ENCODE results near the gene SH3RF3. TPM values are rescaled to one million over a fixed set of nuclear protein-coding genes. Genes with fewer than 3 reads are reported as not detected.
A peak's percentile ranks its signal among the peaks of the same experiment; 100 is the strongest.

SH3RF3 gene
- total RNA-seq, 2 experiments from 2014 or later = 1.4 TPM

GRCh38 chr2:109226128-109226527 lies 97.1 kb downstream of the SH3RF3 start:
- Mint-ChIP-seq H3K36me3 (ENCODE audit: low read depth) (no peaks in the 10 kb centered on the region), H3K4me3 (no peak overlapping the region), H3K27ac (no peak overlapping the region), H3K4me1 (peaks cover 10% of the 10 kb centered on the region), H3K27me3 (peaks cover 4% of the 10 kb centered on the region), H3K9me3 (ENCODE audit: low read depth) (no peaks in the 10 kb centered on the region)
- CTCF ChIA-PET = interaction anchor here (0.7 kb wide), 1 partner anchor 13 kb away, joined by 3 read pairs; no protein-coding TSS in a partner anchor
- intact Hi-C loops (cut with DNase I, micrococcal nuclease) = no loop called here
- ATAC-seq (no peak), DNase-seq (no peak)
- POLR2A ChIA-PET = no interaction called here

GRCh38 chr2:109226622-109227021 lies 97.6 kb downstream of the SH3RF3 start:
- CTCF ChIA-PET = interaction anchor here (0.8 kb wide), 1 partner anchor 8 kb away, joined by 4 read pairs; no protein-coding TSS in a partner anchor
- no peak overlapping the region for H3K27ac Mint-ChIP-seq
- POLR2A ChIA-PET = no interaction called here
- ATAC-seq (no peak), DNase-seq (no peak)
- H3K36me3 Mint-ChIP-seq (ENCODE audit: low read depth) = no peaks in the 10 kb centered on the region
- peaks cover 4% of the 10 kb centered on the region for H3K27me3 Mint-ChIP-seq
- H3K4me3 Mint-ChIP-seq = no peak overlapping the region
- intact Hi-C loops (cut with DNase I, micrococcal nuclease) = no loop called here
- peaks cover 12% of the 10 kb centered on the region for H3K4me1 Mint-ChIP-seq
- H3K9me3 Mint-ChIP-seq (ENCODE audit: low read depth) = no peaks in the 10 kb centered on the region

DNA sequence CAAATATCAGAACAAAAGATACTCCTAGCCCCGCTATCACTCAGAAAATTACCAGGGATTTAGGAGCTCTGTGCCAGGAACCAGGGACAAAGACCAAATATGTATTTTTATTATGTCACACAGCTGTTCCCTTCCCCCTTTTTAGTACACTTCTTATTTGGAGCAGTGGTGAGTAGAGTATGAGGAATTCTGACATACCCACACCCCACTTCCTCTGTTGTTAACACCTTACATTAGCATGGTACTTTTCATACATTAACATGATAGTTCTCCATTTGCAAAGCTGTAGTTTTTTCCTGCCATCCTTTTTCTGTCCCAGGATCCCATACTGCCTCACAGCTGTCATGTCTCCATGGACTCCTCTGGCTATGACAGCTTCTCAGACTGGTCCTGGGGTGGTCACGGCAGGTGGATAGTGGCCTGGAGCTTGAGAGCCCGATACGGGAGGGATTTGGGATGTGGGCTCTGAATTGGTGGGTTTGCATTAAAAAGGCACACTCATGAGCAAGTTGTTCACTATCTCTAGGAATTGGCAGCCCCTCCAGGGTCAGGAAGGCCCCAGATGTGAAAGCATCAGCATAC lies 100.2 kb downstream of the SH3RF3 start:
- ATAC-seq (no peak), DNase-seq (no peak)
- Mint-ChIP-seq H3K4me1 (peaks cover 12% of the 10 kb centered on the region), H3K9me3 (ENCODE audit: low read depth) (no peaks in the 10 kb centered on the region), H3K27ac (no peak overlapping the region), H3K36me3 (ENCODE audit: low read depth) (no peaks in the 10 kb centered on the region), H3K4me3 (no peak overlapping the region), H3K27me3 (peaks cover 4% of the 10 kb centered on the region)
- ChIA-PET POLR2A (no interaction called here), CTCF (no interaction called here)
- intact Hi-C loops (cut with DNase I, micrococcal nuclease) = no loop called here

DNA sequence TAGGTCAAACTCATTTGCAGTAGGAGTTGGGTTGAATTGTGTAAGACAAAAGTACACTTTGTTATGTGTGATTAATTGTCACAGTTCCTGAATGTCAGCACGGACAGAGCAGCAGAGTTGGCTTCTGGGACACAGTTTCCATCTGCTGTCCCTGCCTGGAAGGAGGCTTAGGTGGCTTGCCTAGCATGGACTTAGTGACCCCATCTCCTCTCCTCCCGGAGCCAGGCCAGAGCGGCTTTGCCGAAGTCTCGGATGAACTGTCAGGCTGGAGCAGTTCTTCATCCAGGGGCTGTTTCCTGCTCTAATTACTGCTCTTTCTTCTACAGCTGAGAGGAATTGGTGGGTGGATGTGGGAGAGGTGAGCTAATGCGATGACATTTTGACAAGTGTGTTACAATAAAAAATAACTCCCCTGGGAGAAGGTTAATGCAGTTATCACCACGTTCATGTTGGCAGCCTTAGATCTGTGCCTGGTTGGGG lies 102.0 kb downstream of the SH3RF3 start:
- ATAC-seq = no peak
- H3K4me3 Mint-ChIP-seq = no peak overlapping the region
- H3K27me3 Mint-ChIP-seq = peaks cover 4% of the 10 kb centered on the region
- intact Hi-C loops (cut with DNase I, micrococcal nuclease) = no loop called here
- no peaks in the 10 kb centered on the region for H3K36me3 Mint-ChIP-seq (ENCODE audit: low read depth)
- H3K27ac Mint-ChIP-seq = no peak overlapping the region
- ChIA-PET CTCF (no interaction called here), POLR2A (no interaction called here)
- H3K4me1 Mint-ChIP-seq = peaks cover 12% of the 10 kb centered on the region
- DNase-seq = no peak
- no peaks in the 10 kb centered on the region for H3K9me3 Mint-ChIP-seq (ENCODE audit: low read depth)

- Mint-ChIP-seq H3K4me1 (peaks cover 13% of the 10 kb centered on the region), H3K27me3 (peaks cover 4% of the 10 kb centered on the region), H3K36me3 (ENCODE audit: low read depth) (no peaks in the 10 kb centered on the region), H3K9me3 (ENCODE audit: low read depth) (no peaks in the 10 kb centered on the region), H3K27ac (no peak overlapping the region), H3K4me3 (no peak overlapping the region)
- POLR2A ChIA-PET = no interaction called here
- CTCF ChIA-PET = no interaction called here
- intact Hi-C loops (cut with DNase I, micrococcal nuclease) = no loop called here
- DNase-seq (no peak), ATAC-seq (no peak)
These were observed 102.4 kb downstream of the SH3RF3 start for GRCh38 chr2:109231428-109231827.

GRCh38 chr2:109231996-109232705 lies 103.1 kb downstream of the SH3RF3 start:
- no peaks in the 10 kb centered on the region for H3K9me3 Mint-ChIP-seq (ENCODE audit: low read depth)
- no peak for DNase-seq
- no peaks in the 10 kb centered on the region for H3K36me3 Mint-ChIP-seq (ENCODE audit: low read depth)
- POLR2A ChIA-PET = no interaction called here
- H3K27ac Mint-ChIP-seq = no peak overlapping the region
- H3K4me1 Mint-ChIP-seq = peaks cover 18% of the 10 kb centered on the region
- intact Hi-C loops (cut with DNase I, micrococcal nuclease) = no loop called here
- no peak for ATAC-seq
- CTCF ChIA-PET = interaction anchor here (0.9 kb wide), 1 partner anchor 106 kb away, joined by 3 read pairs; no protein-coding TSS in a partner anchor
- no peak overlapping the region for H3K4me3 Mint-ChIP-seq
- H3K27me3 Mint-ChIP-seq = peaks cover 4% of the 10 kb centered on the region

- Mint-ChIP-seq H3K36me3 (ENCODE audit: low read depth) (no peaks in the 10 kb centered on the region), H3K9me3 (ENCODE audit: low read depth) (no peaks in the 10 kb centered on the region), H3K27me3 (peaks cover 4% of the 10 kb centered on the region), H3K27ac (no peak overlapping the region), H3K4me1 (peaks cover 18% of the 10 kb centered on the region), H3K4me3 (no peak overlapping the region)
- ChIA-PET CTCF (interaction anchor here (0.9 kb wide), 2 partner anchors 15 to 106 kb away, joined by 3 read pairs; no protein-coding TSS in a partner anchor), POLR2A (no interaction called here)
- DNase-seq (no peak), ATAC-seq (no peak)
- intact Hi-C loops (cut with DNase I, micrococcal nuclease) = no loop called here
These were observed 103.9 kb downstream of the SH3RF3 start for GRCh38 chr2:109232909-109233308.

- ChIA-PET CTCF (interaction anchor here (0.9 kb wide), 1 partner anchor 15 kb away, joined by 3 read pairs; no protein-coding TSS in a partner anchor), POLR2A (no interaction called here)
- no peak for ATAC-seq
These were observed 104.6 kb downstream of the SH3RF3 start for GRCh38 chr2:109233643-109234042.

GRCh38 chr2:109234355-109234754 lies 105.3 kb downstream of the SH3RF3 start:
- ATAC-seq = no peak
- POLR2A ChIA-PET = no interaction called here
- intact Hi-C loops (cut with DNase I, micrococcal nuclease) = no loop called here
- H3K4me1 Mint-ChIP-seq = peaks cover 23% of the 10 kb centered on the region
- no peak overlapping the region for H3K4me3 Mint-ChIP-seq
- peaks cover 1% of the 10 kb centered on the region for H3K27me3 Mint-ChIP-seq
- no peak overlapping the region for H3K27ac Mint-ChIP-seq
- CTCF ChIA-PET = interaction anchor here (0.6 kb wide), 1 partner anchor 305 kb away, joined by 3 read pairs; no protein-coding TSS in a partner anchor
- no peaks in the 10 kb centered on the region for H3K9me3 Mint-ChIP-seq (ENCODE audit: low read depth)
- no peak for DNase-seq
- H3K36me3 Mint-ChIP-seq (ENCODE audit: low read depth) = no peaks in the 10 kb centered on the region

More at GRCh38 chr2:109233643-109234042, 104.6 kb downstream of the SH3RF3 start:
- intact Hi-C loops (cut with DNase I, micrococcal nuclease) = no loop called here
- no peaks in the 10 kb centered on the region for H3K9me3 Mint-ChIP-seq (ENCODE audit: low read depth)
- H3K36me3 Mint-ChIP-seq (ENCODE audit: low read depth) = no peaks in the 10 kb centered on the region
- H3K27me3 Mint-ChIP-seq = peaks cover 4% of the 10 kb centered on the region
- no peak overlapping the region for H3K4me3 Mint-ChIP-seq
- DNase-seq = no peak
- H3K4me1 Mint-ChIP-seq = peaks cover 22% of the 10 kb centered on the region
- no peak overlapping the region for H3K27ac Mint-ChIP-seq

- H3K36me3 Mint-ChIP-seq (ENCODE audit: low read depth) = no peaks in the 10 kb centered on the region
- peaks cover 17% of the 10 kb centered on the region for H3K4me1 Mint-ChIP-seq
- intact Hi-C loops (cut with DNase I, micrococcal nuclease) = loop anchor here in 1 of 2 experiments (5.0 kb wide), 1 partner anchor 49 kb away; no protein-coding TSS in a partner anchor
- no peak overlapping the region for H3K27ac Mint-ChIP-seq
- H3K9me3 Mint-ChIP-seq (ENCODE audit: low read depth) = no peaks in the 10 kb centered on the region
- H3K4me3 Mint-ChIP-seq = no peak overlapping the region
- ATAC-seq (no peak), DNase-seq (no peak)
- ChIA-PET CTCF (no interaction called here), POLR2A (no interaction called here)
- no peaks in the 10 kb centered on the region for H3K27me3 Mint-ChIP-seq
These were observed 107.1 kb downstream of the SH3RF3 start for GRCh38 chr2:109236147-109236546.

DNA sequence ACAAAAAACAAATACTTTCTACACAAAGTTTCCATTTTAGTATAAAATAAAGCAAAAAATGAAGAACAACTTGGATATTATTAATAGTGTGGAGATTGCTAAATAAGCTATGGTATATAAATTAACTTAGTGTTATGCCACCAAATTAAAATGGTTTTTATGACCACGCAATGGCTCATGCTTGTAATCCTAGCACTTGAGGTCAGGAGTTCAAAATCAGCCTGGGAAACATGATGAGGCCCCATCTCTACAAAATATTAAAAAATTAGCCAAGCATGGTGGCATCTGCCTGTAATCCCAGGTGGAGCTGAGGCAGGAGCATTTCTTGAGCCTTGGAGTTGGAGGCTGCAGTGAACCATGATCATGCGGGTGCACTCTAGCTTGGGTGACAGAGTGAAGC lies 108.8 kb downstream of the SH3RF3 start:
- H3K27ac Mint-ChIP-seq = no peak overlapping the region
- intact Hi-C loops (cut with DNase I, micrococcal nuclease) = loop anchor here in 1 of 2 experiments (5.0 kb wide), 1 partner anchor 50 kb away; no protein-coding TSS in a partner anchor
- ChIA-PET POLR2A (no interaction called here), CTCF (interaction anchor here (1.4 to 1.5 kb wide), 2 partner anchors 13 to 90 kb away, joined by 3 to 4 read pairs; no protein-coding TSS in a partner anchor)
- ATAC-seq = no peak
- H3K4me1 Mint-ChIP-seq = peaks cover 16% of the 10 kb centered on the region
- no peak for DNase-seq
- no peaks in the 10 kb centered on the region for H3K9me3 Mint-ChIP-seq (ENCODE audit: low read depth)
- no peaks in the 10 kb centered on the region for H3K27me3 Mint-ChIP-seq
- H3K4me3 Mint-ChIP-seq = no peak overlapping the region
- H3K36me3 Mint-ChIP-seq (ENCODE audit: low read depth) = no peaks in the 10 kb centered on the region

DNA sequence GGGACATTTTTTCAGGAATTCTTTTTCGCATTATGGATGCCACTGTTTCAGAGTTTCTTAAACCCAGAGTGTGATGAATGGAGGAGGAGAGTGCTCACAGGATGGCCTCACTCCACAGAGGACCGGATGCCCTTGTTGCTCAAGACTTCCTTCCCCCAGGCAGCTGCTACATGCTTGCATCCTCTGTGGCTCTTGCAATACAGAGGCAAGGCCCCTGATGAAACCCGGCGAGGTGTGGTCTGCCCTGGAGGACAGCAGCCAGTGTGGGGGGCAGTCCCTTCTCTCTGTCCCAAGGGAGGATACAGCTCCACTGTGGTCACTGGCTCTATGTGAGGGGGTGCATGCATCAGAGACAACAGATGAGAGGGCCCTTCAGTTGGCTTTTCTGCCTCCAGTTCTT lies 109.6 kb downstream of the SH3RF3 start:
- DNase-seq (peak; percentile 54), ATAC-seq (peak; percentile 94)
- intact Hi-C loops (cut with DNase I, micrococcal nuclease) = loop anchor here in 1 of 2 experiments (5.0 kb wide), 1 partner anchor 51 kb away; no protein-coding TSS in a partner anchor
- CTCF ChIA-PET = interaction anchor here (1.4 to 1.5 kb wide), 2 partner anchors 12 to 91 kb away, joined by 3 to 4 read pairs; no protein-coding TSS in a partner anchor
- Mint-ChIP-seq H3K4me1 (peaks cover 16% of the 10 kb centered on the region), H3K27me3 (no peaks in the 10 kb centered on the region), H3K36me3 (ENCODE audit: low read depth) (no peaks in the 10 kb centered on the region), H3K9me3 (ENCODE audit: low read depth) (no peaks in the 10 kb centered on the region), H3K27ac (peak overlapping the region; percentile 27), H3K4me3 (no peak overlapping the region)
- POLR2A ChIA-PET = no interaction called here

Measured in activated CD4-positive, alpha-beta T cell treated with anti-CD3 and anti-CD28 coated beads for 36 hours (primary cell).